Adrenal gland (tissue), 5 donors: ENCODE data around the gene GFRA3.

Source experiments
- POLR2A ChIP-seq, 2 donors: fragments of 450-650 bp; IDR thresholded peaks; one replicate each; pipeline ENCODE4 v1.6.1; 2017; ENCODE audit warnings: antibody characterized with exemption in 2 of 2, mild to moderate bottlenecking in 2 of 2, moderate library complexity in 1 of 2
- TF ChIP-seq, protein P1 (sequence below), 6 experiments: fragments of 450-650 bp in 4 of 6; fragments of 200-600 bp in 2 of 6; sonication (generic) in 1 of 6; IDR thresholded peaks; 1 replicate in 5 of 6; 2 replicates in 1 of 6; pipeline versions ENCODE4 v1.5.1 to v1.8.0; 2016 to 2021; ENCODE audit warnings: antibody characterized with exemption in 6 of 6, mild to moderate bottlenecking in 2 of 6, moderate library complexity in 1 of 6
- donor health status: DM: no; HTN: no; CAD: no.

DNA sequence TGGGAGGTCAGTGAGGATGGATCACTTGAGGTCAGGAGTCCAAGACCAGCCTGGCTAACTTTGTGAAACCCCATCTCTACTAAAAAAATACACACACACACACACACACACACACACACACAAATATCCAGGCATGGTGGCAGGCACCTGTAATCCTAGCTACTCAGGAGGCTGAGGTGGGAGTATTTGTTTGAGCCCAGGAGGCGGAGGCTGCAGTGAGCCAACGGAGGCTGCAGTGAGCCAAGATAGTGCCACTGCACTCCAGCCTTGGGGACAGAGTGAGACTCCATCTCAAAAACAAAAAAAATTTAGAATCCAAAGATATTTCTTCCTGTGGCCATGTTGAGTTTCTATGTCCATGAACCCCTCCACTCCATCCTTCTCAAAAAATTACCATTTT, 39.8 kb downstream of the GFRA3 start:
- TF ChIP-seq, protein P1, sequence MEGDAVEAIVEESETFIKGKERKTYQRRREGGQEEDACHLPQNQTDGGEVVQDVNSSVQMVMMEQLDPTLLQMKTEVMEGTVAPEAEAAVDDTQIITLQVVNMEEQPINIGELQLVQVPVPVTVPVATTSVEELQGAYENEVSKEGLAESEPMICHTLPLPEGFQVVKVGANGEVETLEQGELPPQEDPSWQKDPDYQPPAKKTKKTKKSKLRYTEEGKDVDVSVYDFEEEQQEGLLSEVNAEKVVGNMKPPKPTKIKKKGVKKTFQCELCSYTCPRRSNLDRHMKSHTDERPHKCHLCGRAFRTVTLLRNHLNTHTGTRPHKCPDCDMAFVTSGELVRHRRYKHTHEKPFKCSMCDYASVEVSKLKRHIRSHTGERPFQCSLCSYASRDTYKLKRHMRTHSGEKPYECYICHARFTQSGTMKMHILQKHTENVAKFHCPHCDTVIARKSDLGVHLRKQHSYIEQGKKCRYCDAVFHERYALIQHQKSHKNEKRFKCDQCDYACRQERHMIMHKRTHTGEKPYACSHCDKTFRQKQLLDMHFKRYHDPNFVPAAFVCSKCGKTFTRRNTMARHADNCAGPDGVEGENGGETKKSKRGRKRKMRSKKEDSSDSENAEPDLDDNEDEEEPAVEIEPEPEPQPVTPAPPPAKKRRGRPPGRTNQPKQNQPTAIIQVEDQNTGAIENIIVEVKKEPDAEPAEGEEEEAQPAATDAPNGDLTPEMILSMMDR (IDR thresholded peaks at IDR 0.05): no peak
- no peak for TF ChIP-seq POLR2A (IDR thresholded peaks at IDR 0.05)
